NCI-H748 (cell line): ENCODE data around the gene PLA2G10.
"Not testable (repeated sequence)": the region's sequence is repeated elsewhere in the genome, so short reads cannot be mapped to it uniquely, and the experiment has no call there.

Source experiments
- DNase-seq: peaks from one replicate; lab custom pipeline; 2025; ENCODE audit not compliant: unreplicated experiment; lab: John Stamatoyannopoulos, UW

Gene PLA2G10

DNA sequence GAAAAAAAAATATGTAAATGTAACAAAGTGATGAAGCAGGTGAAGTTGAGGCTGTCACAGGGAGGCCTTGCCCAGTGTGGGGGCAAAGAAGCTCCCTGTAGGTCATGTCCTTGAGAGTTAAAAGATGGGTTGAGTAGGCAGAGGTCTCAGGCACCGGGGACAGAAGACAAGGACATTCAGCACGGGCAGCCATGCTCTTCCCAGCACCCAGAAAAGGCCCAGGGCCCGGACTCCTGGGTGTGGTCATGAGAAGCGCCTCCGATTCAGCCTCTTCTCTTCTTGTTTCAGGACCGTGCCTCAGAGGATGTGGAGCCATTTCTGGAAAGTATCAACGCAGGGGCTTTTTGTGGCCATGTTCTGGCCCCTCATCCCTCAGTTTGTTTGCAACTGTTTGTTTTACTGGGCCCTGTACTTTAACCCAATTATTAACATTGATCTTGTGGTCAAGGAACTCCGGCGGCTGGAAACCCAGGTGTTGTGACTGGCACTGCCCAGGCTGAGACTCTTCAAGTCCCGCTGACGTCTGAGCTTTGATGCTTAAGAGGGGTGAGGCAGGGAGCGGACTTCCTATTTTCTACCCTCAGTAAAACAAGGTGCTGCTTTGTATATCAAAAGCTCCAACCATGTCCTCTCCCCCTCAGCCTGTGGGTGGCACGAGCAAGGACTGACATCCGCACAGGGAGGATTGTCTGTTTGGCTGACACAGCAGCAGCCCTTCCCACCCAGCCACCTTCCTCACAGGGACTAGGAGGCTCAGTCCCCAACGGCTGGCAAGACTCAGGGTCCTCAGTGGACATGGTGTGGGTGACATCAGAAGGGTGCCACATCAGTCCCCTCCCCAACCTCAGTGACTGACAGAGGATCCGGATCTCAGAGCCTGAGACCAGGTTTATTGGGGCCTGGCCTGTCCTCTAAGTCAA lies 26.5 kb downstream of the PLA2G10 start:
- DNase-seq = no peak

DNA sequence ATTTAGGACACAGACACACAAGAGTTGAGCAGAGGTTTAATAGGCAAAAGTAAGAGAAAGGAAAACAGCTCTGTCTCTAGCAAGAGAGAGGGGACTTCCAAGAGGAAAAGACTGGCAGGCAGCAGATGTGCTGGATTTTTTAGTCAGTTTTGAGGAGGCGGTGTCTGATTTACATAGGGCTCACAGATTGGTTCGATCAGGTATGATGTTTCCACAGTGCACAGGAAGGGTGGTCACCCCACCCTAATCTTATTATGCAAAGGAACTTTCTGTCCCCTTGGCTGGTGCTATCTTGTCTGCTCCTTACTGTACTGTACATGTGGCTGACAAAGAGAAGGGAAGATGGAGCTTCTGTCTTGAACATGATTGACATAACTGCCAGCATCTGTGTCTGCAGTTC lies 36.0 kb downstream of the PLA2G10 start:
- DNase-seq = no peak

DNA sequence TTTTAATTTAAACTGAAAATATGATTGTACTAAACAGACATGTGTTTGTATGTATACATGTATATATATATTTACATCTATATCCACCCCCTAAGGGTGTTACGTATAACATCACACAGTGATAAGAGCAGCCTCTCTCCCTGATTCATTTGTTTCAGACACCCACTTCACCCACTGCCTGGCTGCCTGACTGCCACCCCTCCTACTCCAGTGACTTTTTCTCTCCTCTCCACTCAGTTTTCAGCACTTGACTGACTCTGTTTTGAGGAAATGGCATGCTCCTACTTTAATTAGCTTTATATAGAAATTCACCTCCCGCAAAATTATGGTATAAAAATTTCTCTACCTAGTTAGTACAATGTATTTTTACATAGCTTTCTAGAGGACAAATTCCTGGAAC lies 41.4 kb downstream of the PLA2G10 start:
- DNase-seq = no peak

DNA sequence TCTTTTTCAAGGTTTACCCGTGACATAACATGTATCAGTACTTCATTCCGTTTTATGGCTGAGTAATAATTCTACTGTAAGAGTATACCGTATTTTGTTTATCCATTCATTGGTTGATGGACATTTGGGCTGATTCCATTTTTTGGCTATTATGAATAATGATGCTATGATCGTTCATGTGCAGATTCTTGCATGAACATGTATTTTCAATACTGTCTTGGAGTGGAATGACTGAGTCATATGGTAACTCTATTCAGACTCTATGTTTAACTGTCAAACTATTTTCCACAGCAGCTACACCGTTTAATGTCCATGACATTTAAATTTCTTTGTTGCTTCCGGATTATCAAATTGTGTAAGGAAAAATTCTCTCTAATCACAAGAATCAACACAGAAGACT lies 43.5 kb downstream of the PLA2G10 start:
- no peak for DNase-seq

DNA sequence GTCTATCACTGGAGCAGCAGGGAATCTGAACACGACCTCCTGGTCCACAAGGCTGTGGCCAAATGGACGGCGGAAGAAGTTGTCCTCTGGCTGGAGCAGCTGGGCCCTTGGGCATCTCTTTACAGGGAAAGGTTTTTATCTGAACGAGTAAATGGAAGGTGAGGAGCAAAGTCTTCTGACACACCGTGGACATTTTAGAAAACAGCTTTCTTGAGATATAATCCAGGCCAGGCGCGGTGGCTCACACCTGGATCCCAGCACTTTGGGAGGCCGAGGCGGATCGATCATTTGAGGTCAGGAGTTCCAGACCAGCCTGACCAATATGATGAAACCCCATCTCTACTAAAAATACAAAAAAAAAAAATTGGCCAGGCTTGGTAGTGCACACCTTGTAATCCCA lies 44.3 kb downstream of the PLA2G10 start:
- DNase-seq = no peak

DNA sequence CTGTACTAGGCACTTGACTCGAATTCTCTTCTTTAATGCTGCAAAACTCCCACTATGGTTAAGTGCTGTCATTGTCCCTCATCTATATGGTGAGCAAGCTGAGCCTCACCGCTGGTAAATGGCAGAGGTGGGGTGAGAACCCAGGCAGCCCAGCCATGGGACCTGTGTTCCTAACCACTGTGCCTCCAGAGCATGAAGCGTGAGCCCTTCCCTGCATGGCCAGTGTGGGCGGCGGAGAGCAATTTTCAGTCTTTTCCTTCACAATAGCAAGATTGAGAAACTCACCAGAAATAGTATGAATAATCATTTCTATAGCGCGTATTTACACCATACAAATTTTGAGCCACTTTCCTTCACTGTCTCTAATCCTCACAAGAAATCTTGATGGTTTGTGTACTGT lies 52.2 kb downstream of the PLA2G10 start:
- no peak for DNase-seq

DNA sequence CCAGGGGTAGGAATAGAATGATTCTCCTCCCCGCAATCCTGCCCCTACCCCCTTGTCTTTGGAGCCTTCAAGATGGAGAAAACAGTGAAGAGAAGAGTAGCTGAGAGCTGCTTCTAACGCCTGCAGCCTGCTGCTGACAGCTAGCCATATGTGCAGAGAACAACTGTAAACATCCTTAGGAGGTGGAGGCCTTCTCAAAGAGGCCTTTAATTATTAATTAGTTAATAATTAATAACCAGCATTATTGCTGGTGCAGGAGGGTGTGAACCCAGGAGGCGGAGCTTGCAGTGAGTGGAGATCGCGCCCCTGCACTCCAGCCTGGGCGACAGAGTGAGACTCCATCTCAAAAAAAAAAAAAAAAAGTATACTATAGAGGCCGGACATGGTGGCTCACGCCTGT lies 52.9 kb downstream of the PLA2G10 start:
- DNase-seq = no peak

DNA sequence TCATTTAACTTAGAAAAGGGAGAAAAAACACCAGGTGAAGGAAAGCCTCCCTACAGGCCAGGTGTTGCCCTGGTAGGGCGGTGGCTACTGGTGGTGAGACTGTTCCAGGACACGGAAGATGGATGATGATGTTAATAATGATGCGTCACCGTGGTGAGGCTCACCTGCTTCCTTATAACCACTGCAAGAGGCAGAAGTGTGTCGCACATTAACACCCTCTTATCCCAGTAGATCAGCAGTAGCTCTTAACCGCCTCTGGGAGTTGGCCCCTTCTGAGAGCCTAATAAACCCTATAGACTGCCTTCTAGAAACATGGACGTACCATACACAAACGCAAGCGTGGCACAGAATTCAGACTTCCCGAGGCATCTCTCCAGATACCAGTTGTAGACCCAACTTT lies 53.6 kb downstream of the PLA2G10 start:
- no peak for DNase-seq

DNA sequence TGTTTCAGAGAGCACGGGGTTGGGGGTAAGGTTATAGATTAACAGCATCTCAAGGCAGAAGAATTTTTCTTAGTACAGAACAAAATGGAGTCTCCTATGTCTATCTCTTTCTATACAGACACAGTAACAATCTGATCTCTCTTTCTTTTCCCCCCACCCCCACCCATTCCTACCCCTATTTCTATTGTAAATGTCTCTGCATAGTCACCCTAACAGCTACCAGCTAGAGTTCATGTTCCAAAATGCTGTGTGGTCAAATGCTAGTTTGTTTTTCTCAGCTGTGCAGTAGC lies 57.2 kb downstream of the PLA2G10 start:
- DNase-seq = not testable (repeated sequence)

DNA sequence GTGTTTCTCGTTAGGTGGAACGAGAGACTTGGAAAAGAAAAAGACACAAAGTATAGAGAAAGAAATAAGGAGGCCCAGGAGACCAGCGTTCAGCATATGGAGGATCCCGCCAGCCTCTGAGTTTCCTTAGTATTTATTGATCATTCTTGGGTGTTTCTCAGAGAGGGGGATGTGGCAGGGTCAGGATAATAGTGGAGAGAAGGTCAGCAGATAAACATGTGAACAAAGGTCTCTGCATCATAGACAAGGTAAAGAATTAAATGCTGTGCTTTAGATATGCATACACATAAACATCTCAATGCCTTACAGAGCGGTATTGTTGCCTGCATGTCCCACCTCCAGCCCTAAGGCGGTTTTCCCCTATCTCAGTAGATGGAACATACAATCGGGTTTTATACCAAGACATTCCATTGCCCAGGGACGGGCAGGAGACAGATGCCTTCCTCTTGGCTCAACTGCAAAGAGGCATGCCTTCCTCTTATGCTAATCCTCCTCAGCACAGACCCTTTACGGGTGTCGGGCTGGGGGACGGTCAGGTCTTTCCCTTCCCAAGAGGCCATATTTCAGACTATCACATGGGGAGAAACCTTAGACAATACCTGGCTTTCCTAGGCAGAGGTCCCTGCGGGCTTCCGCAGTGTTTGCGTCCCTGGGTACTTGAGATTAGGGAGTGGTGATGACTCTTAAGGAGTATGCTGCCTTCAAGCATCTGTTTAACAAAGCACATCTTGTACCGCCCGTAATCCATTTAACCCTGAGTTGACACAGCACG lies 57.7 kb downstream of the PLA2G10 start:
- DNase-seq = not testable (repeated sequence)

DNA sequence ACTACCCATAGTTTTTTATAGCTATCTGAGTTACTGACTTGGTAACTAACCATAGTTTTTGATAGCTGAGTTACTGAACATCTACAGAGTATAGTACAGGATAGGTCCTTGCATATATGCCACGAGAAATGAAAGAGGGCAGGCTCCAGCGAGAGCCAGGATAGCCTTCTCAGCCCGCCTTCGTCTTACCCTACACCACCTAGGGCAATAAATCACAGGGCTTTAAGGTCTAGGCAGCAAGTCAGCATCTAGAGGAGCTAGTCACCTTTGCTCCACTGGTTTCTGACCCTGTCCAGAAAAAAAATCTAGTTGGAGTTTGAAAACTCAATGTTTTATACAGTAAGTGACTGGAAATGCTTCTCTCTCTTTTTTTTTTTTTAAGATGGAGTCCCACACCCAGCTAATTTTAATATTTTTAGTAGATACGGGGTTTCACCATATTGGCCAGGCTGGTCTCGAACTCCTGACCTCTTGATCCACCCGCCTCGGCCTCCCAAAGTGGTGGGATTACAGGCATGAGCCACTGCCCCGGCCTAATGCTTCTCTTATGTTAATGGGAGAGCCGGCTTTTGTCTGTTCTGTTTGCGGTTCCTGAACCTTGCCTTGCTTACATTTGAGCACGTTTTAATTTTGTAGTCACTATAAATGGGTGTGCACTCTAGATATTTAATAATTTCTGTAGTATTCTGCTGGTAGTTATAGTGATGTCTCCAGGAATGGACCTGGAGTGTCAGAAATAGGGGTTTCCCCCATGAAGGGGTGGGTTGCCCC lies 58.5 kb downstream of the PLA2G10 start:
- no peak for DNase-seq

DNA sequence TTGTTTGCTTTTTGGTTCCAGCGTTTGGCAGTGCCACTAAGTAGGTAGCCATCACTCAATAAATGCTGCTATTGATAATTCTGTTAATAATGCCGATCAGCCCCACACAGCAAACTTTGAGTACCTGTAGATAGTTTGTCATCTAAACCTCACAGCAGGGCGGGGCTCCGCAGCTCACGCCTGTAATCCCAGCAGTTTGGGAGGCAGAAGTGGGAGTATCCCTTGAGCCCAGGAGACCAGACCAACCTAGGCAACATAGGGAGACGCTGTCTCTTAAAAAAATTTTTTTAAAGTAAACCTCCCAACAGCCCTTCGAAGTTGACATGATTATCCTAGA lies 59.8 kb downstream of the PLA2G10 start:
- no peak for DNase-seq

DNA sequence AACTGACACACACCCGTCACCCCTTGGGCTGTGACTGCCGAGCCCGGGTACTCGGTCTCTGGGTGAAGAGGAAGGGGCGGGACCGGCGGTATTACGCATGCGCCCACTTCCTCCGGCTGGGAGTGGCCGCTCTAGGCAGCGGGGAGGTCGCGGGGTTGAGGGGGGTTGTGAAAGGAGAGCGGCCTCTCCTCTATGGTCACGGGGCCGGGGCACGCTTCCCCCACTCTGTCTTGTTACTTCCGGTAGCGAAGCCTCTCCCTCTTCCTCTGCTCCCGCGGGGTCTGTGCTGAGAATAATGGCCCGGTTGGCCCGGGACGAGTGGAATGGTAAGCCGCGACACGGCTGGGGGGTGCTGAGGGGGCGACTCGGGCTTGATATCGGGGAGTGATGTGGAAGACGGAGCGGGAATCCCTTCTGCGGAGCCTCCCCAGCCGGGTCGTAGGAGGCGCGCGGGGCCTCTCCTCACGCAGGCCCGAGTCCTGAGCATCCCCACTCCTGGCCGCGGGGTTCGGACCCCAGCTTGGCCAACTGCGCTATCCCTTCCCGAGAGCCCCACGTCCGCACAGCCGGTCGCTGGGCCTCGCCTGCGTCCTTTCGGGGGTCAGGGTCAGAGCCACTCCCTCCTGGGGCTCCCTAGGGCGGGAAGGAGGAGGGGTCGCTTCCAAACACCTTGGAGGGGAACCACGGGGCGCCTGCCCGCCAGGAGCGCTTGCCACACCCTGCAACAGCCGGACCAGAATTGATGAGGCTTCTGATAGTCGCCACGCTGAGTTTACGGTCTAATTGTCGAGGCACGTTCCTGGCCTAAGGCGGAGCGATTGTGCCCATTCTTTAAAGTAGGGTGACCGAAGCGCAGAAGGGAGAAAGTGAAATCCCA lies 61.2 kb downstream of the PLA2G10 start, which contains the start of gene BFAR:
Gene BFAR (plus strand): TSS at position 259 of the 877 bp plus-strand sequence. CDS start 11,396 bp downstream, outside the sequence.
- peak; percentile 95 for DNase-seq

DNA sequence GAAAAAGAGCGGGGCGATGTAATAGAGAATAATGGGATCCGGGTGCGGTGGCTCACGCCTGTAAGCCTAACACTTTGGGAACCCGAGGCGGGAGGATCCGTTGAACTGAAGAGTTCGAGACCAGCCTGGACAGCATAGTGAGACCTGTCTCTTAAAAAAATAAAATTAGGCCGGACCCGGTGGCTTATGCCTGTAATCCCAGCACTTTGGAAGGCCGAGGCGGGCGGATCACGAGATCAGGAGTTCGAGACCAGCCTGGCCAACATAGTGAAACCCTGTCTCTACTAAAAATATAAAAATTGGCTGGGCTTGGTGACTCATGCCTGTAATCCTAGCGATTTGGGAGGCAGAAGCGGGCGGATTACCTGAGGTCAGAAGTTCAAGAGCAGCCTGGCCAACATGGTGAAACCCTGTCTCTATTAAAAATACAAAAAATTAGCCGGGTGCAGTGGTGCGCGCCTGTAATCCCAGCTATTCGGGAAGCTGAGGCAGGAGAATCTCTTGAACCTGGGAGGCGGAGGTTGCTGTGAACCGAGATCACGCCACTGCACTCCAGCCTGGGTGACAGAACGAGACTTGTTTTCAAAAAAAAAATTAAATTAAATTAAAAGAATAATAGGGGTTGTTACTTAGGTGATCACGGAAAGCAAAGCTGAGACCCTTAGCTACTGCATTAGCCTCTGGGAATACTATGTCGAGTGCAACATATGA lies 63.3 kb downstream of the PLA2G10 start:
- DNase-seq = not testable (repeated sequence)

DNA sequence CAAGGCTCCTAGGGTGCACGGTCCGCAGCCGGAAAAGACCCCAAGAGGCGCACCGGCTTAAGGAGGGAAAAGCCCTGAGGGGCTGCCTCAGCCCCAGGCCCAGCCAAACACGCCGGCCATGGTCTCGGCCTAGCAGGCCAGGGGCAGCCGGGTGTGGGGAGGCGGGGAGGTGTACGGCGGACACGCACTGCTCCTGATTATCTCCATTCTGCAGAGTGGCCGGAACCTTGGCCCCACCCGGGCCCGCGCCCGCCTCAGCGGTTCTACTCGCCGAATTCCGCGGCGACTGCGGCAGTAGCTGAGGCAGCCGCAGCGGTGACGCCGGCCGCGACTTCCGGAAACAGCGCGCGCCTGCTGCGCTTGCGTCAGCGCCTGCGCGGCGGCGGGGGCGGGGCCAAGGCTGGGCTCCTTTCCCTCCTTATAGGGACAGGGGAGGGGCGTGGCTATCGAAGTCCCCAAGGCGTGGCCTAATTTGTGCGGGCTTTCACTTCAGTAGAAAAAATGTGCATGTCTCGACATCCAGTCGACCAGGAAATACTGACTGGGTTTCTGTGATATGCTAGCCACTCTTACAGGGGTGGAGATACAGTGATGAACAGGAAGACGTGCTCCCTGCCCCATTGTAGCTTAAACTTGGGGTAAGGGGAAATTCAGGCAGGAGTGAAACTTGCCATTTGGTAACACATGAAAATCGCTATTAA lies 64.0 kb downstream of the PLA2G10 start, which contains the start of gene PARN:
Gene PARN (minus strand): TSS at position 342 of the 701 bp plus-strand sequence. CDS start 135 bp downstream, at position 207.
- DNase-seq = peak; percentile 94

DNA sequence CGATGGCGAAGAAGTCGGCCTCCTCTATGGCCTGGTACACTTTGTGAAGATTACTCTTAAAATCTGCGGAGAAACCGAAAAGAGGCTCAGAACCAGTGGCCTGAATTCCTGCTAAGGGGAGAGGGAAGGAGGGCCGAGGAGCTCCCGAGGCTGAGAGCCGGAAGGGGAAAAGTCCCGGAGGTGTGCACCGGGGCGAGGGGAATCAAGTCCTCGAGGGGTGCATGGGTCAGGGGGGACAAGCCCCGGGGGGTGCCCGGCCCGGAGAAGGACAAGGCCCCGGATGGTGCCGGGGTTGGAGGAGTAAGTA lies 64.5 kb downstream of the PLA2G10 start:
- peak; percentile 35 for DNase-seq

DNA sequence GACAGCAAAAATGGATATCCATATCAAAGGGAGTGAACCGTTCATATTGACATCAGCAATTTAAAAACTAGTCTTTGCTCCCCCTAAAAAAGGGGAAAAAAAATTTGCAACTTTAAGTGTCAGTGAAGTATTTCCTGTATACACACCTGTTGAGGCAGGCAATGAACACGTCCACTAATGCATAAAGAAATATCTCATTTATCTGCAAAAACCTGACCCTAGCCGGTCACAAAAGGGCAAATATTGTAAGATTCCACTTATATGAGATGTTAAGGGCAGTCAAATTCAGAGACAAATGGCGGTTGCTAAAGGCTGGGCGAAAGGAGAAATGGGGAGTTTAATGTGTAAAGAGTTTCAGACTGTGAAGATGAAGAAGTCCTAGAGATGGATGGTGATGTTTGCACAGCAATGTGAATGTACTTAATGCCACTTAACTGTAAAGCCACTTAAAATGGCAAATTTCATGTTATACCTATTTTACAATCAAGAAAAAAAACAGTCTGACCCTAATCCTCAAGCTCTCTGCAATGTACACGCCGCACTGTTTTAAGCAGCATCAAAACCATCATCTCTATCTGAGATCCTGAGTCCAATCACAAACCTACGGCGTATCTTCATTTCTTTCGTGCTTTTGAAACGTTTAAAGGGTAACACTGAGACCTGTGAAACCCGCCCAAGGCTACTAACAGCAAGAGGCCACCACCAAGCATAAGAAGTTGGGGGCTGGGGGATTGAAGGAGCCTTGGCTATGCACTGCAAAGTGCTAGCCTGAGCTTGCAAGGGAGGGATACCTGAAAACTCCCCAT lies 65.1 kb downstream of the PLA2G10 start:
- no peak for DNase-seq

DNA sequence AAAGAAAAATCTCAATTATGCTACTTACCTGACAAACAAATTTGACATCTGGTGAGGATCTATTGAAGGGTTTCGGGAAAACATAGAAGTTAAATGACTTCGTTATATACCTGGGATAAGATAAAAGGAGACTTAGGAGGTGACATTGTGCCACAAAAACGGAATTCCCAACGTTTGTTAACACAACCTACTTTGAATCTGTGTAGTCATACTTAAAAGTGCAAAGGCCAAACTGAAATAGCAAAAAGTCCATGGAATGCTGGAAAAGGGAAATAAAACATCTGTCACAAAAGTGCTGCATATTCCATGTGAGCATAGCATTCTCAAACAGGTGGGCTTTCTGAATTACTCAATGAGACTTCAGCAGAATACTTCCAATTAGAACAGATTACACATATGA lies 67.0 kb downstream of the PLA2G10 start:
- no peak for DNase-seq
